OCI-LY3 (cell line): ENCODE results near the gene AP2M1.
"Not testable (repeated sequence)": the region's sequence is repeated elsewhere in the genome, so short reads cannot be mapped to it uniquely, and the experiment has no call there.

Experiments
- H2AFZ ChIP-seq: fragments of 200-600, 300-600 bp; shearing (Covaris generic); 2 replicates; pipeline ENCODE4 v1.6.0; 2014; ENCODE audit warnings: antibody characterized with exemption, low read depth, low read length
- H3K27ac ChIP-seq: fragments of 200-600, 300-600 bp; sonication (generic); 2 replicates; pipeline ENCODE4 v1.5.1; 2014; ENCODE audit warnings: mild to moderate bottlenecking, low read length, moderate library complexity, mixed read lengths
- H3K27me3 ChIP-seq: fragments of 200-600, 300-600 bp; sonication (generic); 2 replicates; pipeline ENCODE4 v1.6.1; 2014; ENCODE audit warnings: low read depth, low read length, mixed read lengths
- H3K36me3 ChIP-seq: fragments of 200-600, 300-600 bp; sonication (generic); replicated peaks from 2 replicates; pipeline ENCODE3; 2014; ENCODE audit warnings: low read depth, low read length, mixed read lengths
- H3K4me1 ChIP-seq: fragments of 300-600, 200-600 bp; sonication (generic); 2 replicates; pipeline ENCODE4 v1.6.1; 2014; ENCODE audit warnings: low read length, mixed read lengths
- H3K4me2 ChIP-seq: fragments of 200-600, 300-600 bp; sonication (generic); 2 replicates; pipeline ENCODE4 v1.6.1; 2014; ENCODE audit warnings: low read length, mixed read lengths
- H3K4me3 ChIP-seq: fragments of 300-600, 200-600 bp; sonication (generic); 2 replicates; pipeline ENCODE4 v1.5.1; 2014; ENCODE audit warnings: antibody characterized with exemption, mild to moderate bottlenecking, low read length, moderate library complexity
- H3K79me2 ChIP-seq: fragments of 300-600, 200-600 bp; shearing (Covaris generic); 2 replicates; pipeline ENCODE4 v1.6.1; 2014; ENCODE audit warnings: mild to moderate bottlenecking, low read length, mixed read lengths
- H3K9ac ChIP-seq: fragments of 300-600, 200-600 bp; shearing (Covaris generic); 2 replicates; pipeline ENCODE4 v1.6.0; 2014; ENCODE audit warnings: mild to moderate bottlenecking, low read length, moderate library complexity
- H3K9me3 ChIP-seq: fragments of 200-600, 300-600 bp; shearing (Covaris generic); 2 replicates; pipeline ENCODE4 v1.6.1; 2014; ENCODE audit warnings: low read length, mixed read lengths; ENCODE audit not compliant: insufficient read depth
- H4K20me1 ChIP-seq: fragments of 200-600, 300-600 bp; sonication (generic); 2 replicates; pipeline ENCODE4 v1.6.1; 2016; ENCODE audit warnings: low read length, mixed read lengths; ENCODE audit not compliant: insufficient read depth
- CTCF ChIP-seq: fragments of 200-600, 300-600 bp; sonication (generic); IDR thresholded peaks from 2 replicates; pipeline ENCODE4 v1.5.1; 2014; ENCODE audit warnings: antibody characterized with exemption, low read length, low read depth
- EZH2phosphoT487 ChIP-seq: fragments of 200-600 bp; shearing (Covaris generic); IDR thresholded peaks from 2 replicates; pipeline ENCODE4 v1.6.1; 2018; ENCODE audit warnings: antibody characterized with exemption, mixed run types, low read depth

AP2M1 gene

GRCh38 chr3:184158404-184158803 is 16.3 kb upstream of the AP2M1 start:
- Histone ChIP-seq H3K27me3 (no peaks in the 10 kb centered on the region), H3K27ac (no peak overlapping the region), H3K4me3 (no peak overlapping the region), H2AFZ (no peak overlapping the region), H3K9ac (no peak overlapping the region), H3K36me3 (peaks cover 6% of the 10 kb centered on the region), H4K20me1 (peaks cover 25% of the 10 kb centered on the region), H3K79me2 (peaks cover 46% of the 10 kb centered on the region), H3K4me1 (peaks cover 24% of the 10 kb centered on the region), H3K9me3 (no peaks in the 10 kb centered on the region), H3K4me2 (no peak overlapping the region)
- no peak for TF ChIP-seq EZH2phosphoT487

- peaks cover 21% of the 10 kb centered on the region for H3K36me3 ChIP-seq
- H4K20me1 ChIP-seq: peaks cover 25% of the 10 kb centered on the region
- H3K27ac ChIP-seq: no peak overlapping the region
- peaks cover 45% of the 10 kb centered on the region for H3K79me2 ChIP-seq
- H3K4me1 ChIP-seq: peaks cover 19% of the 10 kb centered on the region
- TF ChIP-seq EZH2phosphoT487: no peak
- no peak for TF ChIP-seq CTCF
- H3K9me3 ChIP-seq: no peaks in the 10 kb centered on the region
- no peaks in the 10 kb centered on the region for H3K27me3 ChIP-seq
- no peak overlapping the region for H3K9ac ChIP-seq
- H3K4me3 ChIP-seq: no peak overlapping the region
- no peak overlapping the region for H2AFZ ChIP-seq
- peak overlapping the region; percentile 5; the same call in 1 of the 2 replicates for H3K4me2 ChIP-seq
These were observed 14.2 kb upstream of the AP2M1 start for GRCh38 chr3:184160456-184160855.

- H2AFZ ChIP-seq: not testable (repeated sequence)
- Histone ChIP-seq H3K36me3 (peaks cover 33% of the 10 kb centered on the region), H3K79me2 (peaks cover 24% of the 10 kb centered on the region)
These were observed 12.0 kb upstream of the AP2M1 start for GRCh38 chr3:184162571-184163070.

GRCh38 chr3:184164648-184165330 is 9.9 kb upstream of the AP2M1 start:
- H3K27me3 ChIP-seq: no peaks in the 10 kb centered on the region
- H3K79me2 ChIP-seq: peaks cover 10% of the 10 kb centered on the region
- no peak overlapping the region for H2AFZ ChIP-seq
- H3K36me3 ChIP-seq: peaks cover 27% of the 10 kb centered on the region
- H4K20me1 ChIP-seq: peaks cover 6% of the 10 kb centered on the region
- TF ChIP-seq CTCF (no peak), EZH2phosphoT487 (no peak)
- H3K9ac ChIP-seq: no peak overlapping the region
- no peaks in the 10 kb centered on the region for H3K9me3 ChIP-seq
- no peak overlapping the region for H3K4me2 ChIP-seq
- peaks cover 7% of the 10 kb centered on the region; the same call in 1 of the 2 replicates for H3K4me1 ChIP-seq
- H3K4me3 ChIP-seq: no peak overlapping the region
- H3K27ac ChIP-seq: no peak overlapping the region

More at GRCh38 chr3:184162571-184163070, 12.0 kb upstream of the AP2M1 start:
- H3K4me1 ChIP-seq, H3K4me2 ChIP-seq, H3K4me3 ChIP-seq, H3K27me3 ChIP-seq, H3K9ac ChIP-seq, H3K27ac ChIP-seq, H3K9me3 ChIP-seq: not testable (repeated sequence)
- peaks cover 11% of the 10 kb centered on the region for H4K20me1 ChIP-seq

- no peak overlapping the region for H2AFZ ChIP-seq
- peaks cover 2% of the 10 kb centered on the region for H3K4me1 ChIP-seq
- H3K4me3 ChIP-seq: no peak overlapping the region
- H3K9ac ChIP-seq: no peak overlapping the region
- no peaks in the 10 kb centered on the region for H3K9me3 ChIP-seq
- no peaks in the 10 kb centered on the region for H3K27me3 ChIP-seq
- H4K20me1 ChIP-seq: peaks cover 4% of the 10 kb centered on the region
- H3K27ac ChIP-seq: no peak overlapping the region
- TF ChIP-seq CTCF (no peak), EZH2phosphoT487 (no peak)
- no peak overlapping the region for H3K4me2 ChIP-seq
- H3K36me3 ChIP-seq: peaks cover 32% of the 10 kb centered on the region
- peaks cover 4% of the 10 kb centered on the region for H3K79me2 ChIP-seq
These were observed 9.1 kb upstream of the AP2M1 start for GRCh38 chr3:184165543-184165942.
